H9 (cell line): ENCODE data around the gene PRR27. TPM values are rescaled to one million over a fixed set of nuclear protein-coding genes. Genes with fewer than 3 reads are reported as not detected.

Source experiments
- DNase-seq: peaks from one replicate; pipeline ENCODE4 v3.0.0-alpha.2; 2017
- H2AFZ ChIP-seq: one replicate; pipeline ENCODE4 v1.6.1; 2013; ENCODE audit warnings: mild to moderate bottlenecking, low read length, control low read depth, moderate library complexity
- H2AK5ac ChIP-seq: 2 replicates; pipeline ENCODE4 v1.6.1; 2013; ENCODE audit warnings: low read length, control low read depth, mixed read lengths; ENCODE audit not compliant: insufficient read length
- H2BK120ac ChIP-seq: one replicate; pipeline ENCODE4 v1.6.1; 2013; ENCODE audit warnings: low read depth, mild to moderate bottlenecking, low read length, control low read depth, inconsistent platforms; ENCODE audit not compliant: poor library complexity, severe bottlenecking
- H2BK12ac ChIP-seq: 2 replicates; pipeline ENCODE4 v1.6.1; 2013; ENCODE audit warnings: low read length, control low read depth, mixed read lengths, low read depth; ENCODE audit not compliant: insufficient read length
- H2BK15ac ChIP-seq: 2 replicates; pipeline ENCODE4 v1.6.1; 2013; ENCODE audit warnings: low read depth, low read length, control low read depth
- H2BK20ac ChIP-seq: one replicate; pipeline ENCODE4 v1.6.1; 2013; ENCODE audit warnings: low read depth, mild to moderate bottlenecking, low read length, control low read depth, inconsistent platforms; ENCODE audit not compliant: poor library complexity, severe bottlenecking
- H2BK5ac ChIP-seq: 2 replicates; pipeline ENCODE4 v1.6.1; 2013; ENCODE audit warnings: low read length, control low read depth, mixed read lengths; ENCODE audit not compliant: insufficient read length
- H3K14ac ChIP-seq: 2 replicates; pipeline ENCODE4 v1.6.1; 2013; ENCODE audit warnings: low read length, control low read depth; ENCODE audit not compliant: insufficient read depth
- H3K18ac ChIP-seq: 2 replicates; pipeline ENCODE4 v1.6.1; 2013; ENCODE audit warnings: low read depth, mild to moderate bottlenecking, mixed read lengths, low read length, control low read depth; ENCODE audit not compliant: insufficient read length
- H3K23ac ChIP-seq: 2 replicates; pipeline ENCODE4 v1.6.1; 2013; ENCODE audit warnings: low read length, control low read depth, mixed read lengths, low read depth; ENCODE audit not compliant: insufficient read length
- H3K23me2 ChIP-seq: 2 replicates; pipeline ENCODE4 v1.6.1; 2013; ENCODE audit warnings: low read depth, mild to moderate bottlenecking, mixed read lengths, low read length, control low read depth; ENCODE audit not compliant: insufficient read length, poor library complexity, severe bottlenecking
- H3K27ac ChIP-seq: 2 replicates; pipeline ENCODE4 v1.5.1; 2013; ENCODE audit warnings: low read length, control low read depth, mixed read lengths, low read depth; ENCODE audit not compliant: insufficient read length
- H3K27me3 ChIP-seq: 2 replicates; pipeline ENCODE4 v1.6.1; 2013; ENCODE audit warnings: low read length, control low read depth, inconsistent platforms; ENCODE audit not compliant: insufficient read depth
- H3K4ac ChIP-seq: 2 replicates; pipeline ENCODE4 v1.6.1; 2013; ENCODE audit warnings: low read depth, mild to moderate bottlenecking, control low read depth, inconsistent platforms, low read length, moderate library complexity
- H3K4me1 ChIP-seq: 2 replicates; pipeline ENCODE4 v1.6.1; 2013; ENCODE audit warnings: low read length, control low read depth, inconsistent platforms; ENCODE audit not compliant: insufficient read depth
- H3K4me2 ChIP-seq: 2 replicates; pipeline ENCODE4 v1.6.1; 2013; ENCODE audit warnings: low read length, control low read depth, mixed read lengths; ENCODE audit not compliant: insufficient read length, insufficient read depth
- H3K56ac ChIP-seq: 2 replicates; pipeline ENCODE4 v1.6.1; 2013; ENCODE audit warnings: low read depth, mild to moderate bottlenecking, mixed read lengths, low read length, control low read depth; ENCODE audit not compliant: insufficient read length
- H3K79me1 ChIP-seq: 2 replicates; pipeline ENCODE4 v1.6.1; 2013; ENCODE audit warnings: low read depth, mild to moderate bottlenecking, moderate library complexity, low read length, control low read depth, inconsistent platforms; ENCODE audit not compliant: insufficient read depth, poor library complexity, severe bottlenecking
- H3K79me2 ChIP-seq: 2 replicates; pipeline ENCODE4 v1.6.1; 2013; ENCODE audit warnings: low read length, control low read depth, inconsistent platforms; ENCODE audit not compliant: insufficient read depth
- H3K9ac ChIP-seq: 2 replicates; pipeline ENCODE4 v1.6.1; 2013; ENCODE audit warnings: low read length, control low read depth, mixed read lengths; ENCODE audit not compliant: insufficient read length; ENCODE audit errors: extremely low read depth
- H3K9me3 ChIP-seq: one replicate; pipeline ENCODE4 v1.6.1; 2013; ENCODE audit warnings: low read depth, low read length, inconsistent platforms; ENCODE audit not compliant: control insufficient read depth
- H3T11ph ChIP-seq: one replicate; pipeline ENCODE4 v1.6.1; 2013; ENCODE audit warnings: mild to moderate bottlenecking, low read length, control low read depth, inconsistent platforms
- H4K20me1 ChIP-seq: one replicate; pipeline ENCODE4 v1.6.1; 2013; ENCODE audit not compliant: control insufficient read depth, insufficient read length, insufficient read depth
- H4K5ac ChIP-seq: 2 replicates; pipeline ENCODE4 v1.6.1; 2013; ENCODE audit warnings: low read depth, mild to moderate bottlenecking, mixed read lengths, low read length, control low read depth; ENCODE audit not compliant: insufficient read length
- H4K8ac ChIP-seq: replicated peaks from 2 replicates; pipeline ENCODE4 v1.6.1; 2013; ENCODE audit warnings: low read length, control low read depth, mixed read lengths, low read depth; ENCODE audit not compliant: insufficient read length
- H4K91ac ChIP-seq: 2 replicates; pipeline ENCODE4 v1.6.1; 2013; ENCODE audit warnings: low read depth, mild to moderate bottlenecking, moderate library complexity, mixed read lengths, low read length, control low read depth; ENCODE audit not compliant: insufficient read length
- H3K27ac Mint-ChIP-seq, 3 experiments: 2 replicates in 2 of 3; 3 replicates in 1 of 3; pipeline ENCODE4 v1.8.0; 2020 to 2021; ENCODE audit warnings: mixed read lengths in 3 of 3, mild to moderate bottlenecking in 1 of 3, moderate library complexity in 1 of 3
- H3K27me3 Mint-ChIP-seq: 2 replicates; pipeline ENCODE4 v1.8.0; 2021; ENCODE audit warnings: low read depth, mild to moderate bottlenecking, moderate library complexity, mixed read lengths
- H3K36me3 Mint-ChIP-seq, 3 experiments: 2 replicates in 2 of 3; 3 replicates in 1 of 3; pipeline ENCODE4 v1.8.0; 2020 to 2021; ENCODE audit warnings: low read depth in 3 of 3, mixed read lengths in 3 of 3; ENCODE audit not compliant: insufficient read depth in 1 of 3
- H3K4me1 Mint-ChIP-seq, 2 experiments: 2 replicates each; pipeline ENCODE4 v1.8.0; 2020; ENCODE audit warnings: mixed read lengths in 2 of 2
- H3K4me3 Mint-ChIP-seq, 2 experiments: 2 replicates in 1 of 2; 3 replicates in 1 of 2; pipeline ENCODE4 v1.8.0; 2020 to 2021; ENCODE audit warnings: mild to moderate bottlenecking in 2 of 2, mixed read lengths in 2 of 2, moderate library complexity in 1 of 2
- H3K9me3 Mint-ChIP-seq, 2 experiments: 2 replicates in 1 of 2; 3 replicates in 1 of 2; pipeline ENCODE4 v1.8.0; 2020; ENCODE audit warnings: mild to moderate bottlenecking in 2 of 2, mixed read lengths in 2 of 2, moderate library complexity in 1 of 2
- CTCF ChIP-seq: fragments of 200-600 bp; sonication (generic); conservative IDR thresholded peaks from 3 replicates; pipeline ENCODE4 v1.8.0; 2021; ENCODE audit warnings: antibody characterized with exemption, mild to moderate bottlenecking
- WGBS: extraction: QIAGEN DNeasy Blood & Tissue Kit; methylation state at CpG from one replicate; pipeline ENCODE4 v1.1.7; 2013; ENCODE audit warnings: missing lambda C conversion rate, low lambda C conversion rate, mixed read lengths; ENCODE audit not compliant: insufficient read length; ENCODE audit errors: extremely low coverage; 5-methylcytosine and 5-hydroxymethylcytosine counted together
- long read RNA-seq: library from polyadenylated mRNA; unstranded; transcript quantifications from one replicate; pipeline ENCODE4 v2.0.0, GENCODE V29; 2020
- total RNA-seq: library from RNA; stranded (reverse); gene quantifications from 2 replicates; pipeline ENCODE4 v1.2.1, GENCODE V29; 2021

PRR27 gene
- not detected in 2 replicates for total RNA-seq
- long read RNA-seq = 0 reads

- Histone ChIP-seq H3K56ac (no peak within 1 kb of the TSS), H2BK20ac (no peak within 1 kb of the TSS), H4K8ac (no peak within 1 kb of the TSS), H3K23me2 (no peaks in the 10 kb centered on the region), H3K4me1 (no peaks in the 10 kb centered on the region), H2BK120ac (no peak within 1 kb of the TSS), H3K4me2 (no peak within 1 kb of the TSS), H3K27ac (no peak within 1 kb of the TSS), H3K27me3 (no peaks in the 10 kb centered on the region), H4K91ac (no peak within 1 kb of the TSS), H2BK15ac (no peak within 1 kb of the TSS), H3K14ac (no peak within 1 kb of the TSS), H2AFZ (no peak within 1 kb of the TSS), H4K5ac (no peak within 1 kb of the TSS), H2AK5ac (no peak within 1 kb of the TSS), H3K9me3 (no peaks in the 10 kb centered on the region), H3K4ac (no peak within 1 kb of the TSS), H4K20me1 (no peaks in the 10 kb centered on the region), H3K9ac (no peak within 1 kb of the TSS), H3K79me1 (no peaks in the 10 kb centered on the region), H3K18ac (no peak within 1 kb of the TSS), H3K79me2 (no peaks in the 10 kb centered on the region), H2BK12ac (no peak within 1 kb of the TSS), H2BK5ac (no peak within 1 kb of the TSS), H3T11ph (no peak within 1 kb of the TSS), H3K23ac (no peak within 1 kb of the TSS)
- no peak for DNase-seq
- H3K4me1 Mint-ChIP-seq = peaks cover 5 to 13% of the 10 kb centered on the region in 2 experiments
- no peak for TF ChIP-seq CTCF
- H3K9me3 Mint-ChIP-seq = no peaks in the 10 kb centered on the region
- no peak within 1 kb of the TSS for H3K4me3 Mint-ChIP-seq
- no peak within 1 kb of the TSS for H3K27ac Mint-ChIP-seq
- no CpG with 5 or more reads among the region's 3 CpGs for WGBS
- H3K27me3 Mint-ChIP-seq = no peaks in the 10 kb centered on the region
- no peaks in the 10 kb centered on the region for H3K36me3 Mint-ChIP-seq
Observed at GRCh38 chr4:70153937-70154336, at the start of gene PRR27. Gene PRR27, plus strand, starts transcription at chr4:70154237. Its CDS starts 139 bp downstream, at chr4:70154376.
